Caco-2 (cell line): ENCODE data around the gene SRMS. TPM values are rescaled to one million over a fixed set of nuclear protein-coding genes. Genes with fewer than 3 reads are reported as not detected.

Experiments
- BruUV-seq: library from RNA; stranded (reverse); fragments of 400-500 nt; replicated peaks from 2 replicates; lab custom pipeline; 2021; lab: Mats Ljungman, UMichigan
- CTCF ChIA-PET: fragments of 300-600 bp; sonication (Branson Sonifier 250); formaldehyde crosslinking; loops from one replicate; lab custom pipeline; 2022; ENCODE audit warnings: antibody characterized with exemption; lab: Charles Lee
- POLR2A ChIA-PET: fragments of 300-600 bp; sonication (Branson Sonifier 250); formaldehyde crosslinking; loops from one replicate; lab custom pipeline; 2022; ENCODE audit warnings: antibody characterized with exemption; lab: Charles Lee
- DNase-seq, 2 experiments: peaks; one replicate each; pipeline versions ENCODE4 v3.0.0 to v3.0.0-alpha.2; 2020 to 2022
- H3K27me3 ChIP-seq: replicated peaks from 2 replicates; pipeline ENCODE4 v1.6.0; 2011; ENCODE audit warnings: low read length; ENCODE audit not compliant: control insufficient read depth, insufficient read depth
- H3K36me3 ChIP-seq: 2 replicates; pipeline ENCODE4 v1.5.1; 2011; ENCODE audit warnings: low read length; ENCODE audit not compliant: control insufficient read depth, insufficient read depth
- H3K4me1 ChIP-seq: fragments of 250-450 bp; sonication (Bioruptor Pico); 2 replicates; pipeline ENCODE4 v1.5.1; 2020; ENCODE audit warnings: mild to moderate bottlenecking
- H3K4me3 ChIP-seq: 2 replicates; pipeline ENCODE4 v1.5.1; 2011; ENCODE audit warnings: low read depth, mild to moderate bottlenecking, control low read depth, low read length
- H3K9me3 ChIP-seq: fragments of 250-450 bp; sonication (Bioruptor Pico); 2 replicates; pipeline ENCODE4 v1.5.1; 2020; ENCODE audit warnings: mild to moderate bottlenecking, moderate library complexity
- H3K27ac Mint-ChIP-seq: one replicate; pipeline ENCODE4 v1.8.0; 2022; ENCODE audit warnings: mixed read lengths; ENCODE audit not compliant: unreplicated experiment
- H3K27me3 Mint-ChIP-seq: one replicate; pipeline ENCODE4 v1.8.0; 2022; ENCODE audit warnings: mixed read lengths; ENCODE audit not compliant: insufficient read depth, unreplicated experiment
- H3K36me3 Mint-ChIP-seq: one replicate; pipeline ENCODE4 v1.8.0; 2022; ENCODE audit warnings: mild to moderate bottlenecking, mixed read lengths; ENCODE audit not compliant: insufficient read depth, unreplicated experiment
- H3K4me1 Mint-ChIP-seq: one replicate; pipeline ENCODE4 v1.8.0; 2022; ENCODE audit warnings: low read depth, mixed read lengths; ENCODE audit not compliant: unreplicated experiment
- H3K4me3 Mint-ChIP-seq: one replicate; pipeline ENCODE4 v1.8.0; 2022; ENCODE audit warnings: mild to moderate bottlenecking, moderate library complexity, mixed read lengths; ENCODE audit not compliant: unreplicated experiment
- H3K9me3 Mint-ChIP-seq: one replicate; pipeline ENCODE4 v1.8.0; 2022; ENCODE audit warnings: mixed read lengths; ENCODE audit not compliant: unreplicated experiment
- intact Hi-C: fragments of 100-400 bp; cut with micrococcal nuclease; formaldehyde crosslinking; loops from one replicate; pipeline ENCODE4 v1.10.0; 2022; ENCODE audit not compliant: unreplicated experiment
- total RNA-seq: library from RNA; stranded (reverse); gene quantifications from 2 replicates; pipeline ENCODE4 v1.2.3, GENCODE V29; 2022
- TF ChIP-seq, protein P1 (sequence below), 2 experiments: fragments of 200-600 bp in 1 of 2; IDR thresholded peaks; 1 replicate in 1 of 2; 2 replicates in 1 of 2; pipeline versions ENCODE4 v1.5.1 to v1.8.0; 2011 to 2022; ENCODE audit warnings: antibody characterized with exemption in 1 of 2, control low read depth in 1 of 2, inconsistent platforms in 1 of 2, low read depth in 1 of 2, low read length in 1 of 2, mild to moderate bottlenecking in 1 of 2, moderate library complexity in 1 of 2; ENCODE audit not compliant: insufficient read depth in 1 of 2, severe bottlenecking in 1 of 2, unreplicated experiment in 1 of 2

The SRMS gene
- total RNA-seq, 1 experiment from 2014 or later: not detected

DNA sequence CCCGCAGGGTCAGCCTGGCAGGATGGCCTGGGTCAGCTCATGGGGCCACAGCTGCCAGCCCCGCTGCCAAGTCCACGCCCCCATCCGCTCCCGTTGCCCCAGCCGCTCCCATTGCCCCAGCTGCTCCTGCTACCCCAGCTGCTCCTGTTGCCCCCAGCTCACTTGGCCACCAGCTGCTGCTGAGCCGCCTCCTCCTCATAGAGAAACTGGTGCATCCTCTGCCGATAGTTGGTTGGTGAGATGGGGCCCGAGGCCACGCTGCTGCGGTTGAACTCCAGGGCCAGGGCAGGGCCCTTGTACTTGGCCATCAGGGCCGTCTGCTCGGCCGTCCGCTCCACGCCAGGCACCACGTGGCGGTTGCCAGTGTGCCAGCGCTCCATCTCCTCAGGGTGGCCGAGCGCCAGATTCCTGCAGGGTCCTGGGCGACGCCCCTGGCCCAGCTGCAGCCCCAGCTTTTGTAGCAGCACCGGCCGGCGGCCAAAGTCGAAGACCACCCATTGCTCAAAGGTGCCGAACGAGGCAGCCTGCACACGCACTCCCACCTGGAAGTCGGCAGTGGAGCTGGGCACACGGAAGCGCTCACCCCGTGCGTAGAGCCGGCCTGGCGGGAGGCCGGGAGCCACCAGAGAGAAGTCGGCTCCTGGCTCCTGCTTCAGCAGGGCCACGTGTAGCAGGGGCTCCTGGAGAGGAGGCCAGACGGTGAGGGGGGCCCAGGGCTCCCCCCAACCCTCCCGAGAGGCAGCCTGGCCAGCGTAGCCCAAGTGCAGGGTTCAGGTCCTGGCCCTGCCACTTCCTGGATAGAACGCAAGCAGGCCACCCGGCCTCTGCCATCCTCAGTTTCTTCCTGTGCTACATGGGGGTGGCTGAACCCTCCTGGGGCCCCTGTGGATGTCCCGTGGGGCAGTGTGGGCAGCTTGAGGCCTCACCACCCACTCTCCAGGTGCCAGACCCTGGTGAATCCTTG is 21.7 kb upstream of the SRMS start:
- no peaks in the 10 kb centered on the region for H3K36me3 ChIP-seq
- BruUV-seq: no TSS peak
- ChIA-PET POLR2A (no interaction called here), CTCF (interaction anchor here (0.6 kb wide), 1 partner anchor 51 kb away, joined by 3 read pairs; no protein-coding TSS in a partner anchor)
- H3K9me3 ChIP-seq: no peaks in the 10 kb centered on the region
- Mint-ChIP-seq H3K27ac (no peak overlapping the region), H3K4me3 (no peak overlapping the region), H3K27me3 (no peaks in the 10 kb centered on the region), H3K4me1 (no peaks in the 10 kb centered on the region), H3K9me3 (no peaks in the 10 kb centered on the region), H3K36me3 (peaks cover 19% of the 10 kb centered on the region)
- peaks cover 10% of the 10 kb centered on the region for H3K4me1 ChIP-seq
- TF ChIP-seq, protein P1, sequence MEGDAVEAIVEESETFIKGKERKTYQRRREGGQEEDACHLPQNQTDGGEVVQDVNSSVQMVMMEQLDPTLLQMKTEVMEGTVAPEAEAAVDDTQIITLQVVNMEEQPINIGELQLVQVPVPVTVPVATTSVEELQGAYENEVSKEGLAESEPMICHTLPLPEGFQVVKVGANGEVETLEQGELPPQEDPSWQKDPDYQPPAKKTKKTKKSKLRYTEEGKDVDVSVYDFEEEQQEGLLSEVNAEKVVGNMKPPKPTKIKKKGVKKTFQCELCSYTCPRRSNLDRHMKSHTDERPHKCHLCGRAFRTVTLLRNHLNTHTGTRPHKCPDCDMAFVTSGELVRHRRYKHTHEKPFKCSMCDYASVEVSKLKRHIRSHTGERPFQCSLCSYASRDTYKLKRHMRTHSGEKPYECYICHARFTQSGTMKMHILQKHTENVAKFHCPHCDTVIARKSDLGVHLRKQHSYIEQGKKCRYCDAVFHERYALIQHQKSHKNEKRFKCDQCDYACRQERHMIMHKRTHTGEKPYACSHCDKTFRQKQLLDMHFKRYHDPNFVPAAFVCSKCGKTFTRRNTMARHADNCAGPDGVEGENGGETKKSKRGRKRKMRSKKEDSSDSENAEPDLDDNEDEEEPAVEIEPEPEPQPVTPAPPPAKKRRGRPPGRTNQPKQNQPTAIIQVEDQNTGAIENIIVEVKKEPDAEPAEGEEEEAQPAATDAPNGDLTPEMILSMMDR (IDR thresholded peaks at IDR 0.05; ENCODE audit: insufficient read depth in 1 of 2, low read depth in 1 of 2, low read length in 1 of 2, severe bottlenecking in 1 of 2, unreplicated experiment in 1 of 2): no peak
- H3K27me3 ChIP-seq: no peaks in the 10 kb centered on the region
- no peak for DNase-seq
- intact Hi-C loops: no loop called here
- H3K4me3 ChIP-seq: no peak overlapping the region

DNA sequence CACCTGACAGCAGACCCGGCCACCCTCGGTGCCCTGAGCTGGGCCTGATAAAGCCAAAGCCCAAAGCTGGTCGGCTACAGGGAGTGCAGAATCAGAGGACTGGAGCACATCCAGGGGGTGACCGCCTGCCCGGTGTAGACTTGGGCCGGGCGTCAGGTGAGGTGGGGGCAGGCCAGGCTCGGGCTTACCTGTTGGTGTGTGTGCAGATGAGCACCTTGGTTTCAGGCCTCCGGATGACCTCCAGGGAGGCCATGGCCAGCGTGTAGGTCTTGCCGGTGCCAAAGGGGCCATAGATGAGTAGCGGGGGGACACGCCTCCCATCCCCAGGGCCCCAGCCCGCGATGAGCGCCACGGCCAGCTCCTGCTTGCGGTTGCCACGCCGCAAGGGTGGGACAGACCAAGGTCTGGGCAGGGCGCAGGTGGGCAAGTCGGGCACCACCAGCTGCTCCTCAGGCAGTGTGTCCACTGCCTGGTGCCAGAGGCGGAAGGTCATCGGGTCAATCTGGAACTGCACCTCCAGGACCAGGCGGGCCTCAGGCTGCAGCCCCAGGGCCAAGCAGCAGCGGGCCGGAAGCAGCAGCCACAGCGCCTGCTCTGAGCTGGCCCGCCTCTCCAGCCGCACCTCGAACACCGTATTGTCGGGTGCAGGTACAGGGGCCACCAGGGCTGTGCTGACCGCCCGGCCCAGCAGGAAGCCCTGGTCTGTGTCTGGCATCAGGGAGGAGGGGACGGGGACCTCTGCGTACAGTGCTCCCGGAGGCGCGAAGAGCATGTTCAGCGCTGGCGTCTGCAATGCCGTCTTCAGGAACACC is 20.8 kb upstream of the SRMS start:
- Mint-ChIP-seq H3K9me3 (no peaks in the 10 kb centered on the region), H3K27ac (no peak overlapping the region), H3K4me1 (no peaks in the 10 kb centered on the region), H3K27me3 (no peaks in the 10 kb centered on the region), H3K36me3 (peaks cover 19% of the 10 kb centered on the region), H3K4me3 (no peak overlapping the region)
- Histone ChIP-seq H3K9me3 (no peaks in the 10 kb centered on the region), H3K4me3 (no peak overlapping the region), H3K27me3 (no peaks in the 10 kb centered on the region), H3K4me1 (peaks cover 6% of the 10 kb centered on the region), H3K36me3 (no peaks in the 10 kb centered on the region)
- TF ChIP-seq, protein P1 (IDR thresholded peaks at IDR 0.05; ENCODE audit: insufficient read depth in 1 of 2, low read depth in 1 of 2, low read length in 1 of 2, severe bottlenecking in 1 of 2, unreplicated experiment in 1 of 2): no peak
- POLR2A ChIA-PET: no interaction called here
- no peak for DNase-seq
- intact Hi-C loops: no loop called here
- BruUV-seq: no TSS peak
- CTCF ChIA-PET: interaction anchor here (0.6 kb wide), 1 partner anchor 50 kb away, joined by 3 read pairs; no protein-coding TSS in a partner anchor
